Kidney (tissue), 14 donors: ENCODE results near the gene CADPS. TPM values are rescaled to one million over a fixed set of nuclear protein-coding genes. Genes with fewer than 3 reads are reported as not detected.

Experiments
- DNase-seq, 5 donors: peaks; one replicate each; pipeline ENCODE4 v3.0.0-alpha.2; 2013 to 2020
- FAIRE-seq: peaks from 2 replicates; lab custom pipeline; 2012; peaks lifted over from hg19 to GRCh38; lab: Jason Lieb, UNC
- H3K27ac ChIP-seq, 2 donors: one replicate each; pipeline ENCODE4 v1.7.0; 2013; ENCODE audit warnings: low read depth in 2 of 2, low read length in 2 of 2, inconsistent platforms in 1 of 2
- H3K27me3 ChIP-seq: one replicate; pipeline ENCODE4 v1.7.1; 2013; ENCODE audit warnings: low read length, inconsistent platforms; ENCODE audit not compliant: control insufficient read depth, insufficient read depth
- H3K36me3 ChIP-seq, 3 donors: one replicate each; pipeline versions ENCODE4 v1.7.0 to v1.7.1; 2013; ENCODE audit warnings: low read length in 3 of 3, control low read depth in 1 of 3, inconsistent platforms in 1 of 3; ENCODE audit not compliant: insufficient read depth in 3 of 3, control insufficient read depth in 2 of 3
- H3K4me1 ChIP-seq, 3 donors: one replicate each; pipeline versions ENCODE4 v1.7.0 to v1.7.1; 2013; ENCODE audit warnings: low read length in 3 of 3, inconsistent platforms in 1 of 3, low read depth in 1 of 3; ENCODE audit not compliant: control insufficient read depth in 2 of 3, insufficient read depth in 2 of 3
- H3K4me3 ChIP-seq, 3 donors: one replicate each; pipeline versions ENCODE4 v1.7.0 to v1.8.1; 2013; ENCODE audit warnings: low read length in 3 of 3, control low read depth in 1 of 3, inconsistent platforms in 1 of 3
- H3K9ac ChIP-seq, 3 donors: one replicate each; pipeline versions ENCODE4 v1.7.0 to v1.7.1; 2013; ENCODE audit warnings: low read length in 3 of 3, control low read depth in 1 of 3, inconsistent platforms in 1 of 3
- H3K9me3 ChIP-seq, 3 donors: one replicate each; pipeline versions ENCODE4 v1.7.0 to v1.7.1; 2013; ENCODE audit warnings: low read length in 3 of 3, control low read depth in 1 of 3, inconsistent platforms in 1 of 3; ENCODE audit not compliant: control insufficient read depth in 2 of 3, insufficient read depth in 1 of 3
- CTCF ChIP-seq: IDR thresholded peaks from 3 replicates; pipeline ENCODE4 v1.5.1; 2012; ENCODE audit warnings: mild to moderate bottlenecking, moderate library complexity, borderline replicate concordance; ENCODE audit not compliant: insufficient read depth; ENCODE audit errors: extremely low read depth
- intact Hi-C: fragments of 100-400 bp; cut with DNase I; formaldehyde crosslinking; loops from one replicate; pipeline ENCODE4 v1.11.1; 2022
- polyA plus RNA-seq: library from polyadenylated mRNA; stranded (reverse); fragments of 350-450 nt; fragmentation: Illumina TruSeq; extraction: RNeasy Lipid Tissue Mini Kit (QIAGEN cat#74804); gene quantifications from one replicate; pipeline ENCODE4 v1.2.3, GENCODE V29; 2014; ENCODE audit warnings: low read depth, low replicate concordance; ENCODE audit not compliant: insufficient read depth
- total RNA-seq: library from RNA; stranded (reverse); fragmentation: NEBNext Ultra II Directional; extraction: Animal tissue kit (Norgen Biotek cat#: 25700); gene quantifications from one replicate; pipeline ENCODE4 v1.2.1, GENCODE V29; 2021
- donor health status: control.
- donor health status: control.
- donor health status: control.
- donor health status: control.
- donor health status: control.
- donor health status: DM: yes; HTN: yes; CAD: no.
- donor health status: Normal renal cell carcinoma (clear cell type).

Gene CADPS
- total and polyA plus RNA-seq, 2 donors from 2014 or later = 0.98 TPM; not detected in 1

- H3K27ac ChIP-seq = no peak overlapping the region
- no peak for FAIRE-seq
- no peaks in the 10 kb centered on the region for H3K36me3 ChIP-seq
- no peaks in the 10 kb centered on the region for H3K4me1 ChIP-seq
- no peak overlapping the region for H3K9ac ChIP-seq
- intact Hi-C loops = no loop called here
- no peak overlapping the region for H3K4me3 ChIP-seq
- no peak for TF ChIP-seq CTCF
- H3K9me3 ChIP-seq = no peaks in the 10 kb centered on the region
- H3K27me3 ChIP-seq = no peaks in the 10 kb centered on the region
- no peak for DNase-seq
Observed at GRCh38 chr3:62830727-62831322, 44.4 kb downstream of the CADPS start.

- intact Hi-C loops = no loop called here
- H3K27me3 ChIP-seq = no peaks in the 10 kb centered on the region
- H3K9me3 ChIP-seq = no peaks in the 10 kb centered on the region
- DNase-seq (no peak), FAIRE-seq (no peak)
- H3K4me1 ChIP-seq = no peaks in the 10 kb centered on the region
- H3K36me3 ChIP-seq = no peaks in the 10 kb centered on the region
- no peak overlapping the region for H3K4me3 ChIP-seq
- no peak overlapping the region for H3K27ac ChIP-seq
- H3K9ac ChIP-seq = no peak overlapping the region
- TF ChIP-seq CTCF = no peak
Observed at GRCh38 chr3:62827550-62827949, 47.7 kb downstream of the CADPS start.

- no peaks in the 10 kb centered on the region for H3K9me3 ChIP-seq
- no peak for TF ChIP-seq CTCF
- DNase-seq (no peak), FAIRE-seq (no peak)
- no peak overlapping the region for H3K9ac ChIP-seq
- no peaks in the 10 kb centered on the region for H3K36me3 ChIP-seq
- H3K27ac ChIP-seq = no peak overlapping the region
- H3K27me3 ChIP-seq = no peaks in the 10 kb centered on the region
- H3K4me3 ChIP-seq = no peak overlapping the region
- no peaks in the 10 kb centered on the region for H3K4me1 ChIP-seq
- intact Hi-C loops = no loop called here
Observed at GRCh38 chr3:62824965-62825592, 50.1 kb downstream of the CADPS start.
